ELR (cell line): Measurements from ENCODE around the gene EME2.

Experiments
- DNase-seq: peaks from one replicate; pipeline ENCODE4 v3.0.0-alpha.2; 2015; ENCODE audit warnings: low read depth

EME2 gene

DNA sequence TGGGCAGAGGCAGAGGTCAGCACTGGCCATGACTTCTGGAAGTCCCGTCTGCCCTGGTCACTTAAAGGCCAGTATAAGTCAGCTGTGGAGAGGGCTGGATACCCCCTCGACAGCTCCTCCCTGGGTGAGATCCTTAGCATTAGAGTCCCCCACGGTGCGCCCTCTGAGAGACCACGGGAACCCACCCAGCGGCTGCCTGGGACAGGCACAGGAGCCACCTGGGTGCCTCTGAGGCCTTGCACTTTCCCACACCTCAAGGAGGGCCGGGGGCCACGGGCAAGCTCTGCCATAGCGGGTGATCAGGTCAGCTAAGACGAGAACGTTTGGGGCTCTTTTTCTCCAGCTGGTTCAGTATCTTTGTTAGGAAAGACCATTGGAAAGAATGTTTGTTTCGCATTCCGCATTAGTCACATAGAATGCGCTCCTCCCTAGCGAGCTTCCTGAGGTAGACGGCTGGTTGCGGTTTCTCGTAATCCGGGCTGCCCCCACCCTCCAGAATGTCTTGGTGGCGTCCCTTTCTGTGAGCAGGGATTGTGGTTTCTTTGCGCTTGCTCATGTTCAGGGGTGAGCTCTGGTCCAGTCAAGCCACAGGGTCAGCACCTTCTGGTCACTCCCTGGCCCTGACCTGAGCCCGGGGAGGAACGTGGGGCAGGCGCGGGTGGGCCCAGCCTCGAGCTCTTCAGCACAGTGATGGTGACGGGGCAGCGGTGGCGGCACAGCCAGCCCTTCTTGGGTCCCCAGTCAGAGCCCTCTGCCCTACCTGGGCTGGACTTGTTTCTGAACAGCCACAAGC lies 26.5 kb upstream of the EME2 start:
- DNase-seq, result peak; percentile 98

- peak; percentile 86 for DNase-seq
These were observed 25.9 kb upstream of the EME2 start for GRCh38 chr16:1746693-1747195.

GRCh38 chr16:1747934-1748333 lies 24.7 kb upstream of the EME2 start:
- no peak for DNase-seq

DNA sequence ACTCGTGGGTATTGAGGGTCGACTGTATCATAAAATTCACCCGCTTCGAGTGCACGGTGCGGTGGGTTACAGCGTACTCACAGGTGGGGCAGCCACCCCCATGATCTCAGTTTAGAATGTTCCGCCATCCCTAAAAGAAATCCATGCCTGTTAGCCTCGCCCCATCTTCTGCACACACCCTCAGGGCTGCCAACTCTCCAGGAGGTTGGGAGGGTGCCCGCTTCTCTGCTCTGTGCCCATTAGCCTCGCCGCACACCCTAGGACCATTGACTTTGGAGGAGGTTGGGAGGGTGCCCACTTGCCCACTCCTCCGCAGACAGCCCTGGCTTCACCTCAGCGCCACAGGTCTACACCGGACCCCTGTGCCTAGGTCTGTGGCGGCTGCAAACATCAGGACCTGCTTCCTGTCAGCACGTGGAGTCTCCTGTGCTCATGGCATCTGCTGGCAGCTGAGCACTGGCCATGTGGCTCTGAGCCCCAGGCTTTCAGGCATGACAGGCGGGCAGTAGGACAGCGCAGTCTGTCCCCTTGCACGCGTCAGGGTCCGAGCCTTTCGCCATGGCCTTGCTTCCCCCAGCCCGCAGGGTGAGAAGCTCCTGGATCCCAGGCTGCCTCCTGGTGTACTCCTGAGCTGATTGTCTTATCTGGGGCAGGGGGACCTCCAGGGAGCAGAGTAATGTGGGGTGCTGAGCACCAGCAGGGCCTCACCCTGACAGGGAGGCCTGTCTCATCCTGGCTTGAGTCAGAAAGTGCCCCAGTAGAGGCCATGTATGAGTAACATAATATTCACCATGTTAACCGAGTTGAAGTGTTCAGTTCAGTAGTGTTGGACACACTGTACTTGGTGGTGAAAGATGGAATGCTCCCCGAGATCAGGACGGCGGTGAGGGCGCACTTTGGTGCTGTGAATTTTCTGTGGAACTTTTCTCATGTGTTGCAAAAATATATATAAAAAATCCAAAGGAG lies 23.2 kb upstream of the EME2 start:
- peak; percentile 80 for DNase-seq

DNA sequence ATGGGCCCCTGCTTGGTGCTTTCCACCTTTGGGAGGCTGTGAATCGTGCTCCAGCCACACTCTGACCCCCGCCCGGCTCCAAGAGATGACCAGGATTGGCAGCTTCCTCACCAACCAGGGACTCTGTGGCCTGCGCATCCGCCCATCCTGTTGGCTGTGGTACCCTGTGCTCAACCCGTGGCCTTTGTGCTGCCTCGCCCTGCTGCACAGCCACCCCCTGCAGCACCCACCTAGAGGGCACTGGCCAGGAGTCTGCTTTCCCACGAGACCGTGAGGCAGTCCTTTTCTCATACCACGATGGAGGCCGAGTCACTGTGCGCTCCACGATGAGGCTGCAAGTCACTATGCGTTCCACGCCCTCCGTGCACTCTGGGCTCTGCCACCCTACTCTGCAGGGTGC lies 20.7 kb upstream of the EME2 start:
- no peak for DNase-seq

GRCh38 chr16:1752853-1753252 lies 19.8 kb upstream of the EME2 start:
- no peak for DNase-seq

- DNase-seq, result no peak
These were observed 18.4 kb upstream of the EME2 start for GRCh38 chr16:1754204-1754603.

GRCh38 chr16:1757714-1758461 lies 14.7 kb upstream of the EME2 start:
- DNase-seq, result no peak

- DNase-seq, result no peak
These were observed 13.7 kb upstream of the EME2 start for GRCh38 chr16:1758923-1759322.

DNA sequence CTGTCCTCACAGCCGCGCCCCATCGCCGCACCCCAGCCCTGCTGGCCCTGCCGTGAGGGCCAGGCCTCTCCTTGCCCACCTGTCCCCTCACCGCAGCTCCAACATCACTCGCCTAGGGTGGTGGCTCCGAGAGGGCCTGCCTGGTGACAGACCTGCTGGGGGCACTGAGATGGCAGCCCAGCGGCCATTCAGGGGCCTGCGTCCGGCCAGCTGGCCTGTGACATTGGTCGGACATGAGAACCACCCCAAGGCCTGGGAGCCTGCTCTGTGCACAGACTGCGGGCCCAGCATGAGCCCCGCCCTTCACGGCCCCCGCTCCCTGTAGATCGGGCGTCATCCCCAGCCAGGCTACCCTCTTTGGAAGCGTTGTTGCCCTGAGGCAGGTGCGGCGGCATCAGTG lies 13.1 kb upstream of the EME2 start:
- DNase-seq, result no peak

- no peak for DNase-seq
These were observed 11.7 kb upstream of the EME2 start for GRCh38 chr16:1760911-1761310.

DNA sequence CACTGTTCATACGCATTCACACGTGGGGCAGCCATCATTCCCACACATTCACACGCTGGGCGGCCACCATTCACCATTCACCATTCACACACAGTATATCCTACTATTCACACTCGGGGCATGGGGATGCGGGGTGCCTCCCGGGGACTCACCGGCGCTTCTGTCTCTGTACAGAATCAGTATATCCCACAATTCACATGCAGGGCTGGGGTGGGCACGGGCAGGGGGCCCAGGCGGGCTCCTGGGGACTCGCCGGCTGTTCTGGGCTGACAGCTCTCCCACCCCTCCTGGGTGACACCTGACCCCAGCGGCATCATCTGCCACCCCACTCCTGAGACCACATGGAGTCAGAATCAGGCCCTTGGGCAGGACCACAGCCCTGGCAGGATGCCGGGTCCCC lies 10.9 kb upstream of the EME2 start:
- DNase-seq, result no peak

DNA sequence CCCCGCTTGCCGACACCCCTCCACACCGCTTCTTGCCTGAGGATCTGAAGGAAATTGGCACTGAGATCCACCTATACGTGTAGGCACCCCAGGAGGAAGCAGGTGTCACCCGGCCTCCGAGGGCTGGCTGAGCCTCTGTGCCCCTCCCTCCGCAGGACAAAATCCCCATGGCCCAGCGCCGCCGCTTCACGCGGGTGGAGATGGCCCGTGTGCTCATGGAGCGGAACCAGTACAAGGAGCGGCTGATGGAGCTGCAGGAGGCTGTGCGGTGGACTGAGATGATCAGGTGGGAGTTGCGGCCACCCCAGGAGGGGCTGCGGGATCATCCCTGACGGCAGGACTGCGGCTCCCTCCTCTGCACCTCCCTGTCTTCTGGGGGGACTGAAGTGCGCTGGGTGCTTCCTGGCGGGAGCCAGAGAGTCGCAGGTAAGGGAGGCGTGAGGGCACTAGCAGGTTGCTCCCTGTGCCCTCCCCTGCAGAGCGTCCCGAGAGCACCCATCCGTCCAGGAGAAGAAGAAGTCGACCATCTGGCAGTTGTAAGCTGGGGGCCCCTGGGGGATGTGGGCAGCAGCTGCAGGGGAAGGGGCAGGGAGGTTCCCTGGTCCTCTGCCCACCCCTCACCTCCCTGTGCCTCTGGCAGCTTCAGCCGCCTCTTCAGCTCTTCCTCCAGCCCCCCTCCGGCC lies 10.3 kb upstream of the EME2 start:
- no peak for DNase-seq

GRCh38 chr16:1762879-1763520 lies 9.6 kb upstream of the EME2 start:
- DNase-seq, result no peak

- peak; percentile 48 for DNase-seq
These were observed 8.8 kb upstream of the EME2 start for GRCh38 chr16:1763521-1764511.

DNA sequence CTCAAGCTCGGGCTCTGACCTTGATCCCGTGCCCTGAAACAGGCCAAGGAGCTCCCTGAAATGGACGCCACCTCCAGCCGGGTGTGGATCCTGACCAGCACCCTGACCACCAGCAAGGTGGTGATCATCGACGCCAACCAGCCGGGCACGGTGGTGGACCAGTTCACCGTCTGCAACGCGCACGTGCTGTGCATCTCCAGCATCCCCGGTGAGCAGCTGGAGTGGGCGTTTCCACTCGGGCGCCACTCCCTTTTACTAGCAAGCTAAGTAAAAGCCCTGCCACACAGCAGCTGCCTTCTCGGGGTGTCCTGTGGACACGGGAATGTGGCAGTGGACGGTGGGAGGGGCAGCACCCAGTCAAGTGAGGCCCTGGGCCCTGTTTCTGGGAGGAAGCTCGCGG lies 7.6 kb upstream of the EME2 start:
- no peak for DNase-seq

DNA sequence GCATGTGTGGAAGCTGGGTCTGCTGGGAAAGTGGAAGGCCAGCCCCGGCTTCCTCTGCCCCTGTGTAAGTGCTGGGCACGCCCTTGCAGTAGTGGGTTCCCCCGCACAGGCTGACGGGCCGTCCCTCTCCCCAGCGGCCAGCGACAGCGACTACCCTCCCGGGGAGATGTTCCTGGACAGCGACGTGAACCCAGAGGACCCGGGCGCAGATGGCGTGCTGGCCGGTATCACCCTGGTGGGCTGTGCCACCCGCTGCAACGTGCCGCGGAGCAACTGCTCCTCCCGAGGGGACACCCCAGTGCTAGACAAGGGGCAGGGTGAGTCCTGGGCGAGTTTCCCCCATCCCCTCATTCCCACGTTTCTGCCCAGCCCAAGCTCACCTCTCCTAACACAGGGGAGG lies 6.8 kb upstream of the EME2 start:
- DNase-seq, result no peak

DNA sequence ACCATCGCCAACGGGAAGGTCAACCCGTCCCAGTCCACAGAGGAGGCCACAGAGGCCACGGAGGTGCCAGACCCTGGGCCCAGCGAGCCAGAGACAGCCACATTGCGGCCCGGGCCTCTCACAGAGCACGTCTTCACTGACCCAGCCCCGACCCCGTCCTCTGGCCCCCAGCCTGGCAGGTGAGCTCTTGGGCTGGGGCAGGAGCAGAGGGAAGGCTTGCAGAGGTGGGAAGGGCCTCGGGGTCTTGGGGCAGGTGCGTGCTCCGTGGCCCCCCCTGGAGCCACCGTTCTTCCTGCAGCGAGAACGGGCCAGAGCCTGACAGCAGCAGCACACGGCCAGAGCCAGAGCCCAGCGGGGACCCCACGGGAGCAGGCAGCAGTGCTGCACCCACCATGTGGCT lies 6.4 kb upstream of the EME2 start:
- no peak for DNase-seq

DNA sequence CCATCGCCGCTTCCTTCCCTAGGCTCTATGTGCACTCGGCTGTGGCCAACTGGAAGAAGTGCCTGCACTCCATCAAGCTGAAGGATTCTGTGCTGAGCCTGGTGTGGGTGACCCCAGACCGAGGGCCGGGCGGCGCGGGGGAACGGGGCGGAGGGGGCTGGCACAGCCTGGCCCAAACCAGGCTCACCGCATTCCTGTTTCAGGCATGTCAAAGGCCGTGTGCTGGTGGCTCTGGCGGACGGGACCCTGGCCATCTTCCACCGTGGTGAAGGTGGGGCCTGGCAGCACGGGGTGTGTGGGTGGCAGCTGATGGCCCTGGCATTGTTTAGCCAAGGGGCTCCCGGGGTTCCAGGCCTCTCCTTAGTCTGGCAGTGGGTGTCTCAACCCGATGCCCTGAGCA lies 5.9 kb upstream of the EME2 start:
- DNase-seq, result no peak
